Ishikawa (cell line): ENCODE data around the gene DGKQ.

Experiments used
- CEBPB ChIP-seq: IDR thresholded peaks from 2 replicates; pipeline ENCODE4 v1.6.1; 2012
- CREB1 ChIP-seq: IDR thresholded peaks from 2 replicates; pipeline ENCODE4 v1.6.1; 2012; ENCODE audit warnings: low read depth
- EGR1 ChIP-seq: IDR thresholded peaks from 2 replicates; pipeline ENCODE4 v1.6.1; 2012
- EP300 ChIP-seq: IDR thresholded peaks from 2 replicates; pipeline ENCODE4 v1.6.1; 2012; ENCODE audit warnings: borderline replicate concordance
- FOXM1 ChIP-seq: IDR thresholded peaks from 2 replicates; pipeline ENCODE4 v1.6.1; 2012; ENCODE audit warnings: low read depth, borderline replicate concordance
- NFIC ChIP-seq: IDR thresholded peaks from 2 replicates; pipeline ENCODE4 v1.6.1; 2012
- RAD21 ChIP-seq: IDR thresholded peaks from 2 replicates; pipeline ENCODE4 v1.6.1; 2012; ENCODE audit warnings: low read depth
- TAF1 ChIP-seq: IDR thresholded peaks from 2 replicates; pipeline ENCODE4 v1.6.1; 2012; ENCODE audit warnings: low read depth, mild to moderate bottlenecking
- TCF12 ChIP-seq: IDR thresholded peaks from 2 replicates; pipeline ENCODE4 v1.6.1; 2012; ENCODE audit warnings: low read depth
- TEAD4 ChIP-seq: IDR thresholded peaks from 2 replicates; pipeline ENCODE4 v1.6.1; 2012
- YY1 ChIP-seq: IDR thresholded peaks from 2 replicates; pipeline ENCODE4 v1.6.1; 2012; ENCODE audit warnings: low read depth
- ZBTB7A ChIP-seq: IDR thresholded peaks from 2 replicates; pipeline ENCODE4 v1.6.1; 2012; ENCODE audit warnings: low read depth
- TF ChIP-seq, protein P1 (sequence below): IDR thresholded peaks from 2 replicates; pipeline ENCODE4 v1.6.1; 2012; ENCODE audit warnings: low read depth, mild to moderate bottlenecking
- TF ChIP-seq, protein P2 (sequence below): IDR thresholded peaks from 2 replicates; pipeline ENCODE4 v1.6.1; 2012
- TF ChIP-seq, protein P3 (sequence below): IDR thresholded peaks from 2 replicates; pipeline ENCODE4 v1.6.1; 2012

The DGKQ gene

DNA sequence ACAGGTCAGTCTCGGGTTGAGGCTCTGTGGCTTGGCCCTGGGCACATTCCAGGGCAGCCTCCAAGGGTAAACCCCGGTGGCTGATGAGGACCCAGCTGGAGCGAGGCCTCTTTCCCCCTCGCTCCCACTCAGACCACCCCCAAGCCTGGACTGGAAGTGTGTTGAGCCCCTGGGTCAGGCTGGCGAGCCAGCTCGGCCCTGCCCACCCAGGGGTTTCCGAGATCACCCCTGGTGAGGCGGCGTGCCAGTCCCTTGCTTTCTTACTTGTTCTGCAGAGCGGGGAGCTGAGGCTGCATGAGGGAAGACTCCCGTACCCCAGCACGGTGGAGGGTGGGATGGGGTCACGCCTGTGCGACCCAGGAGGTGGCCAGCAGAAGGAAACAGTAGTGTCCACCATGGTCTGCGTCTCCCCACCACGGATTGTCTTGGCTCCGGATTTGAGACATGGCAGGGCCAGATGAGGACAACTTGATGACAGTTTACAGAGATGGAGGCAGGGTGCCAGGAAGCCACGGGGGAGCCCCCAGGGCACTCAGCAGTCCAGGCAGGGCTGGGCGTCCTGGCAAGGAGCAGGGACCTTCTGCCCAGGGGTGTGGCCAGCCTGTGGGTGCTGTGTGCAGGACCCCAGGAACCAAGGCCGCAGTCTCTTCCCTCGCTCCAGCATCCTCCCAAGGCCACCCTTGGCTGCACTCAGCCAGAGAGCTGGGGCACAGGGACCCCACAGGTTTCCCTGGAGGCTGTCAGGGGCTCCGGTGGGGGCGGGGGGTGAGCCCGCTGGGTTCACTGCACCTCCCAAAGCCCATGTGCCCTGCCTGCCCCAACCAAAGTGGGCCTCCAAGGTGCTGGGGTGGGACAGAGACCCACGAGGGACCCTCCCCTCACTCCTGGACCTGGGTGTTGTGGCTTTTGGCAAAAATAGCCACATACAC, 31.5 kb upstream of the DGKQ start:
- TF ChIP-seq TCF12 = no peak
- no peak for TF ChIP-seq TEAD4
- TF ChIP-seq, protein P1, sequence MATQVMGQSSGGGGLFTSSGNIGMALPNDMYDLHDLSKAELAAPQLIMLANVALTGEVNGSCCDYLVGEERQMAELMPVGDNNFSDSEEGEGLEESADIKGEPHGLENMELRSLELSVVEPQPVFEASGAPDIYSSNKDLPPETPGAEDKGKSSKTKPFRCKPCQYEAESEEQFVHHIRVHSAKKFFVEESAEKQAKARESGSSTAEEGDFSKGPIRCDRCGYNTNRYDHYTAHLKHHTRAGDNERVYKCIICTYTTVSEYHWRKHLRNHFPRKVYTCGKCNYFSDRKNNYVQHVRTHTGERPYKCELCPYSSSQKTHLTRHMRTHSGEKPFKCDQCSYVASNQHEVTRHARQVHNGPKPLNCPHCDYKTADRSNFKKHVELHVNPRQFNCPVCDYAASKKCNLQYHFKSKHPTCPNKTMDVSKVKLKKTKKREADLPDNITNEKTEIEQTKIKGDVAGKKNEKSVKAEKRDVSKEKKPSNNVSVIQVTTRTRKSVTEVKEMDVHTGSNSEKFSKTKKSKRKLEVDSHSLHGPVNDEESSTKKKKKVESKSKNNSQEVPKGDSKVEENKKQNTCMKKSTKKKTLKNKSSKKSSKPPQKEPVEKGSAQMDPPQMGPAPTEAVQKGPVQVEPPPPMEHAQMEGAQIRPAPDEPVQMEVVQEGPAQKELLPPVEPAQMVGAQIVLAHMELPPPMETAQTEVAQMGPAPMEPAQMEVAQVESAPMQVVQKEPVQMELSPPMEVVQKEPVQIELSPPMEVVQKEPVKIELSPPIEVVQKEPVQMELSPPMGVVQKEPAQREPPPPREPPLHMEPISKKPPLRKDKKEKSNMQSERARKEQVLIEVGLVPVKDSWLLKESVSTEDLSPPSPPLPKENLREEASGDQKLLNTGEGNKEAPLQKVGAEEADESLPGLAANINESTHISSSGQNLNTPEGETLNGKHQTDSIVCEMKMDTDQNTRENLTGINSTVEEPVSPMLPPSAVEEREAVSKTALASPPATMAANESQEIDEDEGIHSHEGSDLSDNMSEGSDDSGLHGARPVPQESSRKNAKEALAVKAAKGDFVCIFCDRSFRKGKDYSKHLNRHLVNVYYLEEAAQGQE = no peak
- no peak for TF ChIP-seq TAF1
- no peak for TF ChIP-seq ZBTB7A
- TF ChIP-seq FOXM1 = no peak
- TF ChIP-seq RAD21 = no peak
- no peak for TF ChIP-seq CREB1
- TF ChIP-seq EGR1 = no peak
- TF ChIP-seq CEBPB = no peak
- no peak for TF ChIP-seq EP300

DNA sequence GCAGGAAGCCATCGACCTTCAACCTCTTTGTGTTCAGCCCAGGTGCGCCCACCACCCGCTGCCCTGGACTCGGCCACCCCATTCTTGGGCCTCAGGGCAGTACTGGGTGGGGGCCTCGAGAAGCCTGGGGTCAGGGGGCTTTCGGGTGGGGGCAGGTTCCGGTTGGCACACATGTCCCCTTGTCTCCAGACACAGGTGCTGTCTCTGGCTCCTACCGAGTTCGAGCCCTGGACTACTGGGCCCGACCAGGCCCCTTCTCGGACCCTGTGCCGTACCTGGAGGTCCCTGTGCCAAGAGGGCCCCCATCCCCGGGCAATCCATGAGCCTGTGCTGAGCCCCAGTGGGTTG, 30.7 kb upstream of the DGKQ start:
- TF ChIP-seq TAF1 (no peak), TCF12 (no peak), TEAD4 (no peak), FOXM1 (no peak), YY1 (no peak), RAD21 (no peak), EP300 (no peak), ZBTB7A (no peak), EGR1 (no peak), CREB1 (no peak), CEBPB (no peak), NFIC (no peak)
- TF ChIP-seq, protein P2, sequence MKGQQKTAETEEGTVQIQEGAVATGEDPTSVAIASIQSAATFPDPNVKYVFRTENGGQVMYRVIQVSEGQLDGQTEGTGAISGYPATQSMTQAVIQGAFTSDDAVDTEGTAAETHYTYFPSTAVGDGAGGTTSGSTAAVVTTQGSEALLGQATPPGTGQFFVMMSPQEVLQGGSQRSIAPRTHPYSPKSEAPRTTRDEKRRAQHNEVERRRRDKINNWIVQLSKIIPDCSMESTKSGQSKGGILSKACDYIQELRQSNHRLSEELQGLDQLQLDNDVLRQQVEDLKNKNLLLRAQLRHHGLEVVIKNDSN = no peak
- TF ChIP-seq, protein P1 = no peak
- TF ChIP-seq, protein P3, sequence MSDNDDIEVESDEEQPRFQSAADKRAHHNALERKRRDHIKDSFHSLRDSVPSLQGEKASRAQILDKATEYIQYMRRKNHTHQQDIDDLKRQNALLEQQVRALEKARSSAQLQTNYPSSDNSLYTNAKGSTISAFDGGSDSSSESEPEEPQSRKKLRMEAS = no peak

- TF ChIP-seq, protein P3 = no peak
- TF ChIP-seq RAD21 (no peak), ZBTB7A (no peak), FOXM1 (no peak), CEBPB (no peak), EP300 (no peak), TCF12 (no peak), NFIC (no peak), YY1 (no peak), EGR1 (no peak), TAF1 (no peak), TEAD4 (no peak), CREB1 (no peak)
- TF ChIP-seq, protein P1 = no peak
- TF ChIP-seq, protein P2 = no peak
Measured at GRCh38 chr4:1003271-1004070, 30.1 kb upstream of the DGKQ start.
